NCI-H1694 treated with DMSO at 0.1 percent for 48 hours (cell line): Measurements from ENCODE around the gene LRRC73.
A peak's percentile ranks its signal among the peaks of the same experiment; 100 is the strongest.
"Not testable (repeated sequence)": the region's sequence is repeated elsewhere in the genome, so short reads cannot be mapped to it uniquely, and the experiment has no call there.

ENCODE experiments used
- DNase-seq: peaks from one replicate; lab custom pipeline; 2025; lab: John Stamatoyannopoulos, UW

Gene LRRC73

GRCh38 chr6:43491750-43492661 lies 18.1 kb downstream of the LRRC73 start:
- peak; percentile 24 for DNase-seq

DNA sequence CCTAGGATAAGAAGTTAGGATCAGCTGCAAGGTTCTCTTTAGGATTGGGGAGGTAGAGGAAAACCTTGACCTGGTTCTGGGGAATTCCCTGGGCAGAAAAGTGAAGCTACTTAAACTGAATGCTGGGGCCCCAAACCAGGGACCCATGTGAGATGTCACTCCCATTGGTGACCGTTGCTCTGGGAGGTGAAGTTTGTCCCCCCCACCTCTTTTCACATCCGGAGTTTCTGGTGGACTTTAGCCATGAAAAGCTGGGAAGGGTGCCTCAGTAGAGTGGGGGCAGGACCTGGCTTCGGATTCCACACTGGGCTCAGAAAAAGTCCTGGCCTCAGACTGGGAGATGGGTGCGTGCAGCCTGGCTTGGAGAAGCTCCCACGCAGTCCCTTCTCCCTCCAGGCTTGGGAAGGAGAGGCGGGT lies 19.6 kb downstream of the LRRC73 start:
- DNase-seq, result no peak

DNA sequence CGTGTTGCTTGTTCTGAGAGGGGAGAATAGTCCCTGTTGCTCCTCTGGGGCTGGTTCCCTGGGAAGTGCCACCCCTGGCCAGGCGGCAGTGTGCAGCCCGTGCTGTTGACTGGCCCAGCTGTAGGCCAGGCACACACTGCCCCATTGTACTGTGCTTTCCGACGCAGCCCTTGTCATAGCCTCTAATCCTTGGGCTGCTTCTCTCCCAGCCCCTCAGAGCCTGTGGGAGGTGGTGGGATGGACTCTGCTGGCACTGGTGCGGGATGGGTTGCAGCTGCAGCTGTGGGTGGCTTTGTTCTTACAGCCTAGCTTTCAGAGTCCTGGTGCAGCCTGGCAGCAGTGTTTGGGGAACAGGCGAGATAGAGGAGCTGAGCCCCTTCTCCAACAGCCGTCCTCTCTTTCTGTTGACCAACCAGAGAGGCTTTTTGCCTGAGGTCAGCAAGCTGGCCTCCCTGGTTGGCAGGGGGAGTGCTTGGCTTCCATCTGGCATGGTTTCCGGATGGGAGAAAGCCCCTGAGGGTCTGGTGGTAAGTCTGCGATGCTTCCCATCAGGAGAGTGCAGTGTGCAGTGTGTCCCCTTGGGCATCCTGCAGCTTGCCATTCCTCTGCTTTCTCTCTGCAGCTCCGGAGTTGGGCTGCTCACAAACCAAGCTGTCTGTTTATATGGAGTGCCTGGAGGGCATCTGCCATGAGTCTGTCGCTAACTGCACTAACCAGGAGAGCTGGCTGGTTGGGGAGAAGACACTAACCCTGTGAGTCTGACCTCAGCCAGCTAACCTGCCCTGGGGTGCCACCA lies 20.7 kb downstream of the LRRC73 start:
- DNase-seq, result peak; percentile 64

DNA sequence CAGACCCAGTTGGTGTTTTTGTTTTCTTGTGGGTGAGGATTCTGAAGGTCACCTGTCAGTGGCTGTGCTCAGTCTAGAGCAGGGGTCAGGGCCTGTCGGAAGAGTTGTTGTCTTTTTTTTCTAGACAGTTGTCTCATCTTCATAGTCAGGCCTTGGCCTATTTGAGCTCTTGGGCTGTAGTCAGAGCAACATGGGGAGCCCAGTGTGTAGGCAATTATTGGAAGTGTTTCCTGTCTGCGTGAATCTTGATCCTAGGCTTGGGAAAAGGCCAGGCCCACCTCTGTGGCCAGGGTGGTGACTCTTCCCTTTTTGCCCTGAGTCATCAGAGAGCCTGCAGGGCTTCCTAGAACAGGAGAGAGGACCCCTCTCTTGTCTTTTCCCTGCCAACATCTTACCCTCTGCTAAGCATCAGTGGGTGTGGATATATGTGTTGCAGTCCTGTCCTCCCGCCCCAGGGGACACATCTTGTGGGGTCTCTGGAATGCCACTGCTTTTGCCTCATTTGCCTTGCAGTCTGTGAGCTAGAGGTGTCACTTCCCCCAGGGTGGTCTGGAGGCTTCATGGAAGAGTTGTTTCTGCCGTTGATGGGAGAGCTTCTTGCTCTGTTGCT lies 21.4 kb downstream of the LRRC73 start:
- DNase-seq, result no peak

- no peak for DNase-seq
Measured at GRCh38 chr6:43481591-43482236, 28.4 kb downstream of the LRRC73 start.

- no peak for DNase-seq
Measured at GRCh38 chr6:43481075-43481474, 29.1 kb downstream of the LRRC73 start.

DNA sequence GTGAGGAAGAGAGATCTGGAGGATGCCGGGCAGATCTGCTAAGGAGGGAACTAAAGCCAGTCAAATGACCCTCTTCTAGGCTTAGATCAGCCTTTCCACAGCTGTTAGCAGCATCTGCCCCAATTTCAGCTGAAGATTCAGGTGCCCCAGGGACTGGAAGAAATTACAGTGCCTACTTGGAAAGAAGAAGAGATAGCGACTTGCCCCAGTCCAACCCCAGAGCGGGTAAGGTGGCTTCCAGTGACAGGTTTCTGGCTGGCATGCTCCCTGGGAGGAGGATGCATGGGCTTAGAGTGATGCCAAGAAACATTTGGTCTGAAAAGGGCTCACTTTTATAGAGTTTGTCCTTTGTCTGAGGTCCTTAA lies 32.2 kb downstream of the LRRC73 start:
- DNase-seq, result no peak

DNA sequence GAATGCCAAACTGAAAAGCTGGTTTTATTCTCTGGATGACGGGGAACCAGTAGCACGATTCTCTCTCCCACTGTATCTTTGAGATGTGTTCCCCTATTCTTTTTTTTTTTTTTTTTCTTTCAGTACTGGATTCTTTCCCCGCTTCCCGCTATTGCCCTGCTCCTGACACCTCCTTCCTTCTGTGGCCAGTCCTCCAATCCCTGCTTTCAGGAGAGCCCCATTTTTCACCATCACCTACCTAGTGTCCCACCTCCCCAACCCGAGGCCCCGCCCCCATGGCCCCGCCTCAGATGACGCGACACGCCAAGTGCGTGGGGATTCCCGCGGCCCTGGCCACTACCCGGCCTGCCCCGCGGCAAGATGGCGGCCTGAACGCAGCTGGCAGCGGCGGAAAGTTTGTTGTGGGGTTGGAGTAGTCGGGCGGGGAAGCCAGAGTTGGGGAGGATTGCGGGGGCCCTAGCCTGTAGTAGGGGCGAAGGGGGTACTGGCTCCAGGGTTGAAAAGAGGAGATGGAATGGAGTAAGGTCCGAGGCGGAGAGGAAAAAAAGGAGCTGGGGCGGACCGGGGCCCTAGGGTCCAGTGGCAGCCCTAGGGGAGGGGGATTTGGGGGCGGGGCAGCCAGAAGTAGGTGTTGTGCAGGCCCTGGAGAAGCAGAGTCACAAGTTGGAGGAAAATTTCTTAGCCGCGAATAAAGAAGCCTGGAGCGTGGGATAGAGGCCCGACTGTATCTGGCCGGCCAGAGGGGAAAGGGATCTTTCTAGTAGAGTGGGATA lies 32.7 kb downstream of the LRRC73 start, which contains the start of gene TJAP1:
Gene TJAP1, plus strand, starts transcription at position 336 of the 773 bp plus-strand sequence. CDS start 21,432 bp downstream, outside the sequence.
- DNase-seq, result peak; percentile 69

GRCh38 chr6:43476746-43477145 lies 33.4 kb downstream of the LRRC73 start:
- DNase-seq, result peak; percentile 14

GRCh38 chr6:43475516-43475915 lies 34.6 kb downstream of the LRRC73 start:
- DNase-seq, result peak; percentile 4

- DNase-seq, result no peak
Measured at GRCh38 chr6:43472515-43472914, 37.6 kb downstream of the LRRC73 start.

DNA sequence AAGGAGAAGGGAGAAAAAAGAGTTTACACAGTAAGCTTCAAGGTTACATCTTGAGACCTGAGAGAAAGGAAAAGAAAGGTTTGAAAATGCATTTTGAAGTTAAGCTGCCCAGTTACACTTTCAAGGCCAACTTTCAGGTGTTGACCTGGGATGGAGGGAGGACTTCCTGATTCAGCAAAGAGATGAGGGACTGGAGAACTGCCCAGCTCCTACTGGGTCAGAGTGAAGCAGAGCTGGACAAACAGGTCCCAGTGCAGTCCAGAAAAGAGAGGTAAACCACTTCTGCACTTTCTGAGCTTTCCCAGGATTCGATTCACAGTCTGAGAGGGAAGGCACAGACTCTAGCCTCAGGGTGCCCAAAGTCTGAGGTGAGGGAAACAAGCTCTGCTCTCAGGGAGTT lies 38.7 kb downstream of the LRRC73 start:
- DNase-seq, result no peak

- DNase-seq, result no peak
Measured at GRCh38 chr6:43469947-43470346, 40.2 kb downstream of the LRRC73 start.

- DNase-seq, result no peak
Measured at GRCh38 chr6:43468748-43469681, 41.1 kb downstream of the LRRC73 start.

GRCh38 chr6:43468240-43468639 lies 41.9 kb downstream of the LRRC73 start:
- DNase-seq, result peak; percentile 10

DNA sequence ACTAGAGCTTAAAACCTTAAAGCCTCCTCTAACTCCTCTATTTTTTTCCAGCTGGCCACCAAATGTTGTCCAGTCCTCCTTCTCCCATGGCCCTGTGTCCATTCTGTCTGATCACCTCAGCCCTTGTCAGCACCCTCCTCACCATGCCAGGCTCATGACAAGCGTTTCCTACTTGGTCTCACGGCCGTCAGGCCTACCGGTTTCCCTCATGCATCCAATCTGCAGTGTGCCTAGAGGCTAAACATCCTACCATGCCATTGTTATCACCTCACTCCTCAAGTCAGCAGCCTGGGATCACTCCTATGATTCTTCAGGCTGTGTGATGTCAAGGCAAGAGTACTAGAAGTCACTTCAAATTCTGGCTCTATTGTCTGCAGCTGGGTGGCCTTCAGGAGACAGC lies 42.4 kb downstream of the LRRC73 start:
- DNase-seq, result no peak

- not testable (repeated sequence) for DNase-seq
Measured at GRCh38 chr6:43467265-43467664, 42.9 kb downstream of the LRRC73 start.

DNA sequence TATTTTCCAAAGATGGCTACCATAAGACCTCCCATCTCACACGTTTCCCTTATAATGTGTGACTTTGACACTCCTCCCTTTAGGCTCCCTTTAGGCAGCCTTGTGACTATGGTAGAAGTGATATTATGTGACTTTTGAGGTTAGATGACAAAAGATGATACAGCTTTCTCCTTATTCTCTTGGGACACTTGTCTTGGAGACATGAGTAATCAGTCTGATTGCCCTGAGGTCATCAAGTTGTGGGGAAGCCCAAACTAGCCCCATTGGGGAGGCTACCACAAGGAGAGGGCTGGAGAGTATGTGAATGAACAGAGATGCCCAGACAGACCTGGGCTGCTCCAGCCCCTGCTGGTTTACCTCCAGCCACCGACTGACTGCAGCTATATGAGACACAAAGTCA lies 44.2 kb downstream of the LRRC73 start:
- no peak for DNase-seq

- DNase-seq, result no peak
Measured at GRCh38 chr6:43464337-43464736, 45.8 kb downstream of the LRRC73 start.

DNA sequence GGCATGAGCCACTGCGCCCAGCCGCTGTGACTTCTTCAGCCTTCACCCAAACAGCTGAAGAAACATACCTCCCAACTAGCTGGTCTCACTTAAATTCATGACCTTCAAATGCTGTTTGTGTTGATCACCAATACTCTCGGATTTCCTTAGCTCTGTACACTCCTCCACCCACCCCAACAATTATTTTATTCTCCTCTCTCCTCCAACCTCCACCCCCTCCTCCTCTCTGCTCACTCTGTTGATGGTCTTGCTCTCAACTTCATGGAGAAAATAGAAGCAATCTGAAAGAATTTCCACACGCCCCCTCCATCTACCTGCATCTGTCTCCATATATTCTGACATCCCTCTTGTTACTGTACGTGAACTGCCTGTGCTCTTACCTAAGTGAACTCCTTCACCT lies 48.2 kb downstream of the LRRC73 start:
- DNase-seq, result no peak
